Mucosa of descending colon (tissue), 3 donors: Measurements from ENCODE around the gene RAVER1. TPM values are rescaled to one million over a fixed set of nuclear protein-coding genes. Genes with fewer than 3 reads are reported as not detected.
A peak's percentile ranks its signal among the peaks of the same experiment; 100 is the strongest.

ENCODE experiments used
- ATAC-seq: fragments of 200-7000 bp; cut with Tn5 transposase; one replicate; pipeline ENCODE4 v1.9.1; 2020; ENCODE audit warnings: mild to moderate bottlenecking, moderate library complexity
- DNase-seq, 3 donors: peaks; one replicate each; pipeline ENCODE4 v3.0.0-alpha.2; 2020
- H3K36me3 ChIP-seq: fragments of 200-600 bp; one replicate; pipeline ENCODE4 v1.8.0; 2021; ENCODE audit warnings: low read depth, mild to moderate bottlenecking
- H3K4me1 ChIP-seq: fragments of 200-600 bp; one replicate; pipeline ENCODE4 v1.8.0; 2021; ENCODE audit warnings: low read depth, mild to moderate bottlenecking
- H3K4me3 ChIP-seq: fragments of 200-600 bp; one replicate; pipeline ENCODE4 v1.8.0; 2021; ENCODE audit warnings: mild to moderate bottlenecking
- H3K9me3 ChIP-seq: fragments of 200-600 bp; one replicate; pipeline ENCODE4 v1.8.0; 2021; ENCODE audit warnings: mild to moderate bottlenecking
- CTCF ChIP-seq: fragments of 200-600 bp; IDR thresholded peaks from one replicate; pipeline ENCODE4 v1.8.0; 2022; ENCODE audit warnings: antibody characterized with exemption, mild to moderate bottlenecking
- intact Hi-C, 2 donors: fragments of 100-400 bp; cut with DNase I in 1 of 2; cut with micrococcal nuclease in 1 of 2; formaldehyde crosslinking; loops; one replicate each; pipeline versions ENCODE4 v1.11.0 to v1.11.1; 2022; cut with DNase I, micrococcal nuclease
- total RNA-seq, 3 donors: library from RNA; stranded (reverse); fragmentation: NEBNext Ultra II Directional in 2 of 3; extraction: Animal tissue kit (Norgen Biotek cat#: 25700) in 2 of 3; gene quantifications; one replicate each; pipeline versions ENCODE4 v1.2.1 to v1.2.4, GENCODE V29; 2021 to 2023
- donor health status: DM: no; HTN: no; CAD: no; lungs with moderate emphysema.
- donor health status: DM: no; HTN: no; CAD: no.
- donor health status: DM: no; HTN: yes; CAD: no.

Gene RAVER1
- total RNA-seq, 3 donors from 2014 or later: 42.4 to 58.1 (median 49.6) TPM

- no peak for TF ChIP-seq CTCF
- no peaks in the 10 kb centered on the region for H3K9me3 ChIP-seq
- H3K4me1 ChIP-seq: peaks cover 42% of the 10 kb centered on the region
- intact Hi-C loops: no loop called here
- peak; percentile 58 to 73 (median 62) for DNase-seq
- peak; percentile 27 for ATAC-seq
- no peak within 1 kb of the TSS for H3K4me3 ChIP-seq
- no peaks in the 10 kb centered on the region for H3K36me3 ChIP-seq
Observed at GRCh38 chr19:10286803-10287737, 46.3 kb downstream of the RAVER1 start, which contains the start of gene ICAM4. Gene ICAM4 (plus strand): TSS chr19:10286955. CDS start chr19:10287013, 58 bp downstream.

GRCh38 chr19:10285393-10285792 is 47.9 kb downstream of the RAVER1 start:
- no peak for TF ChIP-seq CTCF
- peaks cover 27% of the 10 kb centered on the region for H3K4me1 ChIP-seq
- no peaks in the 10 kb centered on the region for H3K36me3 ChIP-seq
- no peaks in the 10 kb centered on the region for H3K9me3 ChIP-seq
- no peak for DNase-seq
- intact Hi-C loops: no loop called here
- no peak for ATAC-seq
- no peak overlapping the region for H3K4me3 ChIP-seq

GRCh38 chr19:10284960-10285278 is 48.4 kb downstream of the RAVER1 start:
- intact Hi-C loops: no loop called here
- DNase-seq: no peak
- no peak for ATAC-seq
- TF ChIP-seq CTCF: no peak
- Histone ChIP-seq H3K9me3 (no peaks in the 10 kb centered on the region), H3K4me1 (peaks cover 23% of the 10 kb centered on the region), H3K36me3 (no peaks in the 10 kb centered on the region), H3K4me3 (no peak overlapping the region)

GRCh38 chr19:10284065-10284959 is 49.0 kb downstream of the RAVER1 start:
- peaks cover 17% of the 10 kb centered on the region for H3K4me1 ChIP-seq

More at GRCh38 chr19:10284065-10284959, 49.0 kb downstream of the RAVER1 start:
- no peak for TF ChIP-seq CTCF
- Histone ChIP-seq H3K9me3 (no peaks in the 10 kb centered on the region), H3K36me3 (no peaks in the 10 kb centered on the region), H3K4me3 (no peak overlapping the region)
- ATAC-seq: no peak
- intact Hi-C loops: no loop called here
- no peak for DNase-seq
